Measurements from ENCODE around the gene FBXW11.

Gene FBXW11

DNA sequence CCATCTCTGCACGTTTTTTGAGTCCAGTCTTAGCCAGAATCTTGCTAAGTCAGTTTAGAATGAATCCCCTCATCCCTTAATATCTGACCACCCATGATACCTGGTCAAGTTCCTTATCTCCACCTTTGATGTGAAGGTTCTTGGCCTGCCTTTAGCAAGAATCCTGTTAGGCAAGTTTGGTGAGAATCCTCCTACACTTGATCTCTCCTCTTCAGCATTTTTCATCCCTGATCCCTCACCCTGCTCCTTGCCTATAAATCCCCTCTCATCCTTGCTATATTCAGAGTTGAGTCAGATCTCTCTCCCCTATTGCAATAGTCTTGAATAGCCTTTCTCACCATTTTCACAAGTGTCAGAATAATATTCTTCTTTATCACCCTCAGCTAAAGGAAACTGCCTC is 189.8 kb downstream of the FBXW11 start:
- in situ Hi-C loops (cut with MboI; ENCODE audit: low sequenced_read_pairs), result no loop called here

DNA sequence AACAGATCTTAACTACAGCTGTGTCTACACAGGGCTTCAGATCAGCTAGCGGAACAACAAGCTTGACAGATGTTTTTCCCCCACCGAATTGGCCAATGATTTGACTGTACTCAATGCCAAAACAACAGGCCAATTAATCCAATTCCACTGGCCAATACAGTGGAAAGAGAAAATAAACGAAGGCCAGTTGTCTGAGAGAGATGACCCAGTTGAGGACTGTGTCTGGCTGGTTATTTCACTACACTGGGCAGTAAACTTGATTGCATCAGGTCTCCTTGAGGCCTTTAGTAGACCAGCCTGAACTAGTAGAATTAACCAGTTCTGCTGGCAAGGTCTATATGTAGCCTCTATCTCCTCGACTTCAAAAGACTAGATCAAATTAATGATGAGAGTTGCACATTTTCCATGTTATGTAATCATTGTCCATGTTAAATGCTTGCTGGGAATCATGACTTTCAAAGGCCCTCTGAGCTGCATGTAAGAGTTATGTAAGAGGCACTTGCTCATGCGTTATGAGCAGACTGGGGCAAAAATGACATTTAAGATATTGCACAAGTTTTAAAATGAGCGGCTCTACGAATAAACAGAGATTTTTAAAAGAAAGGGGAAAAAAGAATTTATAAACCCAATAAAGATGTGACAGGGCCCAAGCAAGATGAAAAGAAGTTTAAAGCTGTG is 192.5 kb downstream of the FBXW11 start:
- in situ Hi-C loops (cut with MboI; ENCODE audit: low sequenced_read_pairs), result no loop called here

DNA sequence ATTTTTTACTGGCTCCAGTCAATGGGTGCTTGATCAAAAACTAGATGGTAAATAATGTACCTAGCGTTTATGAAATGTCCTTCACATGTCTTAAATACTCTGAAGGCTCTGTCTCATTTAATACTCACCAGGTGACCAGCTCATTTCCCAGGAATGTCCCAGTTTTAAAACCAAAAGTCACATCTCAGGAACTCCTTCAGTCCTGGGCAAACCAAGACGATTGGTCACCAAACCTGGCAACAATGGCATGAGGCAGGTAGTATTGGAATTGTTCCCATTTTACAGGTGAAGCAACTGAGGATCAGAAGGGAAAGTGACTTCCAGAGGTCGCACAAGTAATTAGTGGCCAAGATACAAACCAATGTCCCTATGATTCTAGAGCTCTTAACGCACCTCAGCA is 193.2 kb downstream of the FBXW11 start:
- in situ Hi-C loops (cut with MboI; ENCODE audit: low sequenced_read_pairs), result no loop called here
